Stimulated activated naive B cell treated with anti-CD40 and anti-IgM and Interleukin-4, amounts not matched to agents 10 μg/mL and 1 μg/mL and 100 μg/mL, for 72 hours (primary cell): ENCODE data around the gene HDGFL2.

Experiments
- ATAC-seq, 2 donors: fragments of 150-1000 bp; cut with Tn5 transposase; replicated peaks; 2 replicates each; pipeline ENCODE4 v1.10.0; 2021; ENCODE audit warnings: moderate library complexity in 1 of 2
- DNase-seq: peaks from one replicate; pipeline ENCODE4 v3.0.0; 2021
- H3K27ac Mint-ChIP-seq: one replicate; pipeline ENCODE4 v1.8.0; 2022; ENCODE audit warnings: mild to moderate bottlenecking, mixed read lengths
- H3K27me3 Mint-ChIP-seq, 2 donors: one replicate each; pipeline ENCODE4 v1.8.0; 2022; ENCODE audit warnings: mixed read lengths in 2 of 2
- H3K36me3 Mint-ChIP-seq, 2 donors: one replicate each; pipeline ENCODE4 v1.8.0; 2022; ENCODE audit warnings: mixed read lengths in 2 of 2, mild to moderate bottlenecking in 1 of 2
- H3K4me1 Mint-ChIP-seq, 2 donors: one replicate each; pipeline ENCODE4 v1.8.0; 2022; ENCODE audit warnings: mixed read lengths in 2 of 2, mild to moderate bottlenecking in 1 of 2
- H3K4me3 Mint-ChIP-seq, 2 donors: one replicate each; pipeline ENCODE4 v1.8.0; 2022; ENCODE audit warnings: mild to moderate bottlenecking in 2 of 2, mixed read lengths in 2 of 2, moderate library complexity in 1 of 2
- H3K9me3 Mint-ChIP-seq, 2 donors: one replicate each; pipeline ENCODE4 v1.8.0; 2022; ENCODE audit warnings: mixed read lengths in 2 of 2, mild to moderate bottlenecking in 1 of 2

HDGFL2 gene

DNA sequence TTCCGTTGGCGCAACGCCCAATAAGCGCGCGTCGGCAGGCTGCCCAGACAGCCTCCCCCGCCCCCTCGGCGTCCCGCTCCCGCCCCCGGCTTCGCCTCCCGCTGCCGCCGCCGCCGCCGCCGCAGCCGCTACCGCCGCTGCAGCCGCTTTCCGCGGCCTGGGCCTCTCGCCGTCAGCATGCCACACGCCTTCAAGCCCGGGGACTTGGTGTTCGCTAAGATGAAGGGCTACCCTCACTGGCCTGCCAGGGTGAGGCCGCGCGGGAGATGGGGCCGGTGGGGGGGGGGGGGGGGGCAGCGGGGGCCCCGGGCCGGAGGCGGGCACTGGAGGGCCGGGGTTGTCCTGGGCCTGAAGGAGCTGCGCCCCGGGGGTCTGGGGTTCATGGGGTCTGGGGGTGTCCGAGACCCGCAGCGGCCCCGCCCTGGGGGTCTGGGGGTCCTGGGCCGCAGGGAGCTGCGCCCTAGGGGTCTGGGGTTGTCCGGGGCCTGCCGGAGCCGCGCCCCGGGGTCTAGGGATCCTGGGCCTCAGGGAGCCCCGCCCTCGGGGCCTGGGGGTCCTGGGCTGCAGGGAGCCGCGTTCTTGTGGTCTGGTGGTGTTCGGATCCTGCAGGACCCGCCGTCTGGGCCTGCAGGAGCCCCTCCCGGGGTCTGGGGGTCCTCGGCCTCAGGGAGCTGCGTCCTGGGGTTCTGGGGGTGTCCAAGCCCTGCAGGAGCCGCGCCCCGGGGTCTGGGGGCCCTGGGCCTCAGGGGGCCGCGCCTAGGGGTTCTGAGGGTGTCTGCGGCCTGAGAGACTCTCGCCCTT lies at the start of gene HDGFL2:
Gene HDGFL2, plus strand, starts transcription at position 124 of the 801 bp plus-strand sequence. Its CDS starts 54 bp downstream, at position 178.
- no peaks in the 10 kb centered on the region for H3K9me3 Mint-ChIP-seq
- ATAC-seq, result no peak
- H3K4me3 Mint-ChIP-seq, result peak within 1 kb of the TSS in 1 of 2 donors; percentile 89
- DNase-seq, result no peak
- H3K36me3 Mint-ChIP-seq, result peaks cover 2 to 9% of the 10 kb centered on the region in 2 donors
- peak within 1 kb of the TSS; percentile 73 for H3K27ac Mint-ChIP-seq
- H3K4me1 Mint-ChIP-seq, result peaks cover 19 to 22% of the 10 kb centered on the region in 2 donors
- H3K27me3 Mint-ChIP-seq, result no peaks in the 10 kb centered on the region

DNA sequence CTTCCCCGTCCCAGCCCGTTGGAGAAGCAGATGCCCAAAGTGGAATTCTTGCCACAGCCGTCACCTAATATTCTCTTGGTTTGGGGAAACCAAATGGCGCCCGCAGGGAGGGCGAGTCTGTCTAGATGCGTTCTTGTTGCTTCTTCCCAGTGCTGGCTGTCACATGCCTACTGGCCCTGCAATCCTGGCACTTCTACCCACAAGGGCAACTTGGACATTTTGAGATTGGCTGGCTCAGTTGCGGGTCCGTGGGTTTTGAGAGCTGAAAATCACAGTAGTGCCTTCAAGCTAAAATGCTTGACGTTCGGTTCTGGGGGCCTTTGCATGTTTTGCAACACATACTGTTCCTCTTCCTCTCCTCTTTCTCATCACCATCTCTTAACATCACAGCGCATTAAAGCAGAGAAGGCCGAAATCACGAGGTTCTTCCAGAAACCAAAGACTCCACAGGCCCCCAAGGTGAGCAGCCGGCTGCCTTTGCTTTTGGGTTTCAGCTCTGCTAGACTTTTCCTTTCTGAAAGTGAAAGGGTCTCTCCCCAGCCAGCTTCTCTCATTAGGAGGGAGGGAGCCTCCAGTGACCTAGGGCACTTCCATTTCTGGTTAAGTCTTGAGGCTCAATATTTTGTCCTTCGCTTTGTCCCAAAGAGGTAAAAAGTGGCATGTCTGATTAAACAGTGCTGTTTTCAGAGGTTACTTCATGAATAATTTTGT lies 48.5 kb upstream of the HDGFL2 start:
- H3K4me3 Mint-ChIP-seq, result no peak overlapping the region
- H3K27ac Mint-ChIP-seq, result peak overlapping the region; percentile 83
- H3K9me3 Mint-ChIP-seq, result no peaks in the 10 kb centered on the region
- no peaks in the 10 kb centered on the region for H3K27me3 Mint-ChIP-seq
- H3K4me1 Mint-ChIP-seq, result no peaks in the 10 kb centered on the region
- no peak for ATAC-seq
- no peak for DNase-seq
- peaks cover 24 to 34% of the 10 kb centered on the region in 2 donors for H3K36me3 Mint-ChIP-seq

DNA sequence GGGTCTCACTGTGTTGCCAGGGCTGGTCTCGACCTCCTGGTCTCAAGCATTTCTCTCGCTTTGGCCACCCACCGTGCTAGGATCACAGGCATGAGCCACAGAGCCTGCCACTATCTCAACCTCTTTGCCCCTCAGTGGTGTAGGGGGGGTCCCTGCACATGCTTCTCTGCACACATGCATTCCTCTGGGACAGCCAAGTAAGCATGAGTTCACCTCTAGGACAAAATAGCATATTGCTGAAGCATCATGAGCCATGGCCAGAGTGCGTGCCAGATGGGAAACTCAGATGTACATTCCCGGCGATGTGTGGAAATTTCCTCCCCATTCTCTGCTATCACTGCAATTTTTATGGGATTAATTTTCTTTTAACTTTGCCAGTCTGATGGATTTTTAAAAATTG lies 46.6 kb upstream of the HDGFL2 start:
- H3K4me1 Mint-ChIP-seq, result peaks cover 2 to 6% of the 10 kb centered on the region in 2 donors
- ATAC-seq (no peak), DNase-seq (no peak)
- H3K36me3 Mint-ChIP-seq, result peaks cover 39 to 47% of the 10 kb centered on the region in 2 donors
- H3K9me3 Mint-ChIP-seq, result no peaks in the 10 kb centered on the region
- H3K27ac Mint-ChIP-seq, result no peak overlapping the region
- no peaks in the 10 kb centered on the region for H3K27me3 Mint-ChIP-seq
- H3K4me3 Mint-ChIP-seq, result no peak overlapping the region

- Mint-ChIP-seq H3K9me3 (no peaks in the 10 kb centered on the region), H3K36me3 (peaks cover 50 to 54% of the 10 kb centered on the region in 2 donors), H3K4me3 (no peak overlapping the region), H3K27me3 (no peaks in the 10 kb centered on the region), H3K27ac (no peak overlapping the region), H3K4me1 (peaks cover 18 to 32% of the 10 kb centered on the region in 2 donors)
- no peak for ATAC-seq
- DNase-seq, result no peak
These were observed 43.6 kb upstream of the HDGFL2 start for GRCh38 chr19:4428326-4428975.

GRCh38 chr19:4429256-4429655 lies 42.8 kb upstream of the HDGFL2 start:
- Mint-ChIP-seq H3K27me3 (no peaks in the 10 kb centered on the region), H3K4me1 (peaks cover 18 to 32% of the 10 kb centered on the region in 2 donors), H3K9me3 (no peaks in the 10 kb centered on the region), H3K4me3 (no peak overlapping the region), H3K27ac (peak overlapping the region; percentile 47), H3K36me3 (peaks cover 47 to 49% of the 10 kb centered on the region in 2 donors)
- ATAC-seq (no peak), DNase-seq (no peak)

DNA sequence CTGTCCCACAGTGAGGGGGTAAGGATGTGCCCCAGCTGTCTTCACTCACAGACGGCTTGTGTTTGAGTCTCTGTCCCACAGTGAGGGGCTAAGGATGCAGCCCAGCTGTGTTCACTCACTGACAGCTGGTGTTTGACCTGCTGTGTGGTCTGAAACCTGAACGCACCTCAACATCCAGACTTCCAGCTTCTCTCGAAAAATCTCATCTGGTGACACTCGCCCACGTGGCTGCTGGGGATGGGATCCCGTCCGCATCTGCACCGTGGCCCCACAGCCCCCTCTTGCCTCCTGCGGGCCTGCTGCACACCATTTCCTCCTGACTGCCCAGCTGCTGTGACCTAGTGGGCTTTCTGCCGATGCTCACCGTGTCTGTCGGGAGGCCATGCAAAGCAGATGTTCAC lies 42.3 kb upstream of the HDGFL2 start:
- no peaks in the 10 kb centered on the region for H3K9me3 Mint-ChIP-seq
- ATAC-seq (no peak), DNase-seq (no peak)
- peaks cover 52 to 55% of the 10 kb centered on the region in 2 donors for H3K36me3 Mint-ChIP-seq
- peak overlapping the region; percentile 25 for H3K27ac Mint-ChIP-seq
- H3K27me3 Mint-ChIP-seq, result no peaks in the 10 kb centered on the region
- peaks cover 21 to 32% of the 10 kb centered on the region in 2 donors for H3K4me1 Mint-ChIP-seq
- H3K4me3 Mint-ChIP-seq, result no peak overlapping the region

DNA sequence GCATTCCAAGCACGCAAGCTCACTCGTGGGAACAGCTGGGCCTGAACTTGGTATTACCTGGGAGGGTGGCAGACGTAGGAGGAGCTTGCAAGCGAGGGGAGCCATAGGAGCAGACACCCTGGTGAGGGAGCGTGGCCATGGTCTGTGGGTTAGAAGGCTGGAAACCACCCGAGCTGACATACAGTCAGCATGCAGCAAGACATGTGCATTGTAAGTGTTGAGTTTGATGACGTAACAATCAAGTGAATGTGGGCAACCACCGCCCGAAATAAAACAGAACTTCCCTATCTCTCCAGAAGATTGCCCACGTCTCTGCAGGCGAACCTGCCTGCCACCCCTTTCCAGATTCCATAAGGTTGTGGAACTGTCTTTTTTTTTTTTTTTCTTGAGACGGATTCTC lies 41.3 kb upstream of the HDGFL2 start:
- peak overlapping the region; percentile 85 for H3K27ac Mint-ChIP-seq
- H3K36me3 Mint-ChIP-seq, result peaks cover 52 to 58% of the 10 kb centered on the region in 2 donors
- H3K9me3 Mint-ChIP-seq, result no peaks in the 10 kb centered on the region
- no peak for DNase-seq
- no peak overlapping the region for H3K4me3 Mint-ChIP-seq
- no peaks in the 10 kb centered on the region for H3K27me3 Mint-ChIP-seq
- peaks cover 21 to 32% of the 10 kb centered on the region in 2 donors for H3K4me1 Mint-ChIP-seq
- ATAC-seq, result peak; percentile 57 to 66

GRCh38 chr19:4431296-4431695 lies 40.8 kb upstream of the HDGFL2 start:
- Mint-ChIP-seq H3K4me3 (peak overlapping the region in 1 of 2 donors; percentile 76), H3K27me3 (no peaks in the 10 kb centered on the region), H3K9me3 (no peaks in the 10 kb centered on the region), H3K36me3 (peaks cover 48 to 54% of the 10 kb centered on the region in 2 donors), H3K4me1 (peaks cover 21 to 32% of the 10 kb centered on the region in 2 donors), H3K27ac (peak overlapping the region; percentile 96)
- DNase-seq, result no peak
- peak; percentile 28 to 31 for ATAC-seq

- peaks cover 21 to 32% of the 10 kb centered on the region in 2 donors for H3K4me1 Mint-ChIP-seq
These were observed 40.1 kb upstream of the HDGFL2 start for GRCh38 chr19:4431808-4432674.

GRCh38 chr19:4432918-4433506 lies 39.1 kb upstream of the HDGFL2 start:
- H3K27ac Mint-ChIP-seq, result no peak overlapping the region
- H3K27me3 Mint-ChIP-seq, result no peaks in the 10 kb centered on the region
- H3K4me3 Mint-ChIP-seq, result no peak overlapping the region
- peaks cover 21 to 32% of the 10 kb centered on the region in 2 donors for H3K4me1 Mint-ChIP-seq
- H3K9me3 Mint-ChIP-seq, result no peaks in the 10 kb centered on the region
- no peak for DNase-seq
- H3K36me3 Mint-ChIP-seq, result peaks cover 54 to 58% of the 10 kb centered on the region in 2 donors
- no peak for ATAC-seq

More at GRCh38 chr19:4431808-4432674, 40.1 kb upstream of the HDGFL2 start:
- Mint-ChIP-seq H3K9me3 (no peaks in the 10 kb centered on the region), H3K27me3 (no peaks in the 10 kb centered on the region), H3K36me3 (peaks cover 51 to 56% of the 10 kb centered on the region in 2 donors), H3K4me3 (peak overlapping the region; percentile 57 to 76), H3K27ac (peak overlapping the region; percentile 96)
- DNase-seq (peak; percentile 40), ATAC-seq (peak; percentile 75 to 84)

DNA sequence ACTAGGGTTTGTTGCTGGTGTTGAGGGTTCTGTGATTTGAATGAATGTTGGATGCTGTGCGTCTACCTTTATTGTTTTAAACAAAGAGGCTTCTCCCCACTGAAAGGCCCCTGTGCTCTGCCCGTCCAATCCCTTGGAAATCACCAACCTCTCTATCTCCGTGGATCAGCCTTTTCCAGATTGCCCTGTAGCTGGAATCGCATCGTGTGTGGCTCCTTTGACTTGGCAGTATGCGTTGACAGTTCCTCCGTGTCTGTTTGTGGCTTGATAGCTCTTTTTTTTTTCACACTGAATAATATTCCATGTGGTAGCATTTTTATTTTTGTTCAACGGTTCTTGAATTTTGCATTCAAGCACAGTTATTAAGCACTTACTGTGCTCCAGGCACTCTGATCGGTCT lies 37.7 kb upstream of the HDGFL2 start:
- no peaks in the 10 kb centered on the region for H3K9me3 Mint-ChIP-seq
- peak overlapping the region; percentile 88 for H3K27ac Mint-ChIP-seq
- no peak for DNase-seq
- peaks cover 48 to 55% of the 10 kb centered on the region in 2 donors for H3K36me3 Mint-ChIP-seq
- no peak for ATAC-seq
- no peak overlapping the region for H3K4me3 Mint-ChIP-seq
- H3K27me3 Mint-ChIP-seq, result no peaks in the 10 kb centered on the region
- H3K4me1 Mint-ChIP-seq, result peaks cover 21 to 32% of the 10 kb centered on the region in 2 donors

GRCh38 chr19:4436231-4436630 lies 35.9 kb upstream of the HDGFL2 start:
- no peak for ATAC-seq
- Mint-ChIP-seq H3K9me3 (no peaks in the 10 kb centered on the region), H3K4me3 (no peak overlapping the region), H3K27ac (no peak overlapping the region), H3K27me3 (no peaks in the 10 kb centered on the region), H3K4me1 (peaks cover 15 to 19% of the 10 kb centered on the region in 2 donors), H3K36me3 (peaks cover 42 to 52% of the 10 kb centered on the region in 2 donors)
- no peak for DNase-seq

- Mint-ChIP-seq H3K4me1 (peaks cover 9 to 13% of the 10 kb centered on the region in 2 donors), H3K4me3 (no peak overlapping the region), H3K27ac (no peak overlapping the region), H3K36me3 (peaks cover 34 to 43% of the 10 kb centered on the region in 2 donors), H3K9me3 (no peaks in the 10 kb centered on the region), H3K27me3 (no peaks in the 10 kb centered on the region)
- ATAC-seq (no peak), DNase-seq (no peak)
These were observed 35.0 kb upstream of the HDGFL2 start for GRCh38 chr19:4437103-4437502.
